ENCODE measurements around the gene MICALL1. TPM values are rescaled to one million over a fixed set of nuclear protein-coding genes. Genes with fewer than 3 reads are reported as not detected.

MICALL1 gene
- total RNA-seq, 6 experiments from 2014 or later, result 37.7 to 46.5 (median 40.5) TPM

- Mint-ChIP-seq H3K9me3 (no peaks in the 10 kb centered on the region), H3K4me1 (ENCODE audit: low read depth) (peaks cover 27% of the 10 kb centered on the region), H3K27ac (peak overlapping the region; percentile 57), H3K27me3 (ENCODE audit: insufficient read depth) (no peaks in the 10 kb centered on the region; the same call in none of the 2 replicates), H3K36me3 (ENCODE audit: low read depth) (peaks cover 14% of the 10 kb centered on the region), H3K4me3 (no peak overlapping the region)
- TF ChIP-seq CTCF (IDR thresholded peaks at IDR 0.05), result peak; percentile 50
- DNase-seq, result no peak
These were observed 24.9 kb downstream of the MICALL1 start for GRCh38 chr22:37930952-37931440.

DNA sequence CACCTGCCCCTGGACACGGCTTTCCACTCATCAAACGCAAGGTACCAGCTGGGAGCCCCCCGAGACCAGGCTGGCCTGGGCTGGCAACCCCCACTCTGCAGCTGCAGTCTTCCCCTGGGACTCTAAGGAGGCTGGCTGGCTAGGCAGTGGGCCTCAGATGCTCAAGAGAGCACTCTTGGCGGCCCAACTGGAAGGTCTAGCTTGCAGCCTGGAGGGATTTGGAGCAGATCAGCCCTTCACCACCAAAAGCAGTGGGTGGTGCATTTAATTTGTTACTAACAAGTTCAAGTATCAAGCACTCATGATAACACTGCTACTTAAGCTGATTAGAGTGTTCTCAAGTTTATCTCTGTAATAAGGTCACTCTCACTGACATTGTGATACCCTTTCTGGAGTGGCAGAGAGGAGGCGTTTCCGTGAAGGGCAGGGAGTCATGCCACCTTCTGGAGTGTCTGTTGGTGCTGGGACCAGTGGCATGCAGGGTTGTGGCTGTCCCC lies 25.8 kb downstream of the MICALL1 start:
- Mint-ChIP-seq H3K4me1 (ENCODE audit: low read depth) (peaks cover 27% of the 10 kb centered on the region), H3K9me3 (no peaks in the 10 kb centered on the region), H3K36me3 (ENCODE audit: low read depth) (peaks cover 14% of the 10 kb centered on the region), H3K27ac (no peak overlapping the region), H3K27me3 (ENCODE audit: insufficient read depth) (no peaks in the 10 kb centered on the region; the same call in none of the 2 replicates), H3K4me3 (no peak overlapping the region)
- TF ChIP-seq CTCF (IDR thresholded peaks at IDR 0.05), result no peak
- no peak for DNase-seq

DNA sequence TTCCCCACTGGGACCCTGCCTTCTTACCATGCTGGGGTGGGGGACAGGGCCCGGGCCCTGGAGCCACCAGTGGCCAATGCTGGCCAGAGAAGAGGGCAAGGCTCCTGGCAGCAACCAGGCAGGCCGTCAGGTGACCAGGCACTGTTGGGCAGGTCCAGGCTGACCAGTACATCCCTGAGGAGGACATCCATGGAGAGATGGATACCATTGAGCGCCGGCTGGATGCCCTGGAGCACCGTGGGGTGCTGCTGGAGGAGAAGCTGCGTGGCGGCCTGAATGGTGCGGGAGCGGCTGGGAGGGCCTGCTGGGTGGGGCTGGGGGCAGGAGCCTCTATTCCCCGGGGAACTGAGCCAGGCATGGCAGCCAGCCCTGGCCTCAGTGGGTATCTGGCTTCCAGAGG lies 26.3 kb downstream of the MICALL1 start:
- Mint-ChIP-seq H3K36me3 (ENCODE audit: low read depth) (peaks cover 14% of the 10 kb centered on the region), H3K4me3 (no peak overlapping the region), H3K4me1 (ENCODE audit: low read depth) (peaks cover 27% of the 10 kb centered on the region), H3K27ac (peak overlapping the region; percentile 87; the same call in 1 of the 2 replicates), H3K27me3 (ENCODE audit: insufficient read depth) (no peaks in the 10 kb centered on the region; the same call in none of the 2 replicates), H3K9me3 (no peaks in the 10 kb centered on the region)
- DNase-seq, result no peak
- no peak for TF ChIP-seq CTCF (IDR thresholded peaks at IDR 0.05)

GRCh38 chr22:37932821-37933578 lies 26.9 kb downstream of the MICALL1 start:
- Mint-ChIP-seq H3K36me3 (ENCODE audit: low read depth) (peaks cover 20% of the 10 kb centered on the region), H3K27me3 (ENCODE audit: insufficient read depth) (no peaks in the 10 kb centered on the region; the same call in none of the 2 replicates), H3K4me3 (no peak overlapping the region), H3K27ac (peak overlapping the region; percentile 87), H3K9me3 (no peaks in the 10 kb centered on the region), H3K4me1 (ENCODE audit: low read depth) (peaks cover 27% of the 10 kb centered on the region)
- no peak for TF ChIP-seq CTCF (IDR thresholded peaks at IDR 0.05)
- DNase-seq, result no peak

- Mint-ChIP-seq H3K4me3 (no peak overlapping the region; the same call in 1 of the 2 replicates), H3K27ac (peak overlapping the region; percentile 87), H3K27me3 (ENCODE audit: insufficient read depth) (no peaks in the 10 kb centered on the region; the same call in none of the 2 replicates), H3K36me3 (ENCODE audit: low read depth) (peaks cover 15% of the 10 kb centered on the region), H3K9me3 (no peaks in the 10 kb centered on the region), H3K4me1 (ENCODE audit: low read depth) (peaks cover 27% of the 10 kb centered on the region)
- TF ChIP-seq CTCF (IDR thresholded peaks at IDR 0.05), result peak; percentile 94
- DNase-seq, result peak; percentile 93
These were observed 27.7 kb downstream of the MICALL1 start for GRCh38 chr22:37933711-37934376.

Measured in HFFc6 (cell line).